ENCODE data around the gene PCDHB6.
"Not testable (repeated sequence)": the region's sequence is repeated elsewhere in the genome, so short reads cannot be mapped to it uniquely, and the experiment has no call there.

- TF ChIP-seq CTCF, POLR2A (IDR thresholded peaks at IDR 0.05): not testable (repeated sequence)
Observed at GRCh38 chr5:141174291-141175104, 24.6 kb downstream of the PCDHB6 start.
